Measurements from ENCODE around the gene PTTG1.
A peak's percentile ranks its signal among the peaks of the same experiment; 100 is the strongest.

Gene PTTG1

GRCh38 chr5:160421625-160422258 is at the start of gene PTTG1:
Gene PTTG1 (plus strand): TSS chr5:160421855. CDS start chr5:160422313, 458 bp downstream.
- DNase-seq, result peak; percentile 93 to 96

GRCh38 chr5:160375166-160375565 is 46.5 kb upstream of the PTTG1 start:
- DNase-seq, result no peak

- no peak for DNase-seq
Observed at GRCh38 chr5:160375701-160376100, 46.0 kb upstream of the PTTG1 start.

- DNase-seq, result no peak
Observed at GRCh38 chr5:160376416-160376815, 45.2 kb upstream of the PTTG1 start.

- no peak for DNase-seq
Observed at GRCh38 chr5:160377651-160378050, 44.0 kb upstream of the PTTG1 start.

- DNase-seq, result no peak
Observed at GRCh38 chr5:160378330-160378729, 43.3 kb upstream of the PTTG1 start.

- DNase-seq, result no peak
Observed at GRCh38 chr5:160379511-160379910, 42.1 kb upstream of the PTTG1 start.

- DNase-seq, result no peak
Observed at GRCh38 chr5:160380041-160380440, 41.6 kb upstream of the PTTG1 start.

GRCh38 chr5:160382346-160382745 is 39.3 kb upstream of the PTTG1 start:
- no peak for DNase-seq

- DNase-seq, result no peak
Observed at GRCh38 chr5:160384681-160385080, 37.0 kb upstream of the PTTG1 start.

GRCh38 chr5:160385496-160385895 is 36.2 kb upstream of the PTTG1 start:
- no peak for DNase-seq

GRCh38 chr5:160387445-160387844 is 34.2 kb upstream of the PTTG1 start:
- DNase-seq, result no peak

- DNase-seq, result peak in 1 of 2 experiments; percentile 65
Observed at GRCh38 chr5:160390787-160391696, 30.6 kb upstream of the PTTG1 start.

GRCh38 chr5:160395111-160395510 is 26.5 kb upstream of the PTTG1 start:
- DNase-seq, result no peak

- no peak for DNase-seq
Observed at GRCh38 chr5:160397492-160397891, 24.2 kb upstream of the PTTG1 start.

- no peak for DNase-seq
Observed at GRCh38 chr5:160398806-160399205, 22.8 kb upstream of the PTTG1 start.

GRCh38 chr5:160399402-160400353 is 22.0 kb upstream of the PTTG1 start, which contains the start of gene FAM200C:
Gene FAM200C (minus strand): TSS chr5:160400054. CDS start chr5:160395490, 4,564 bp downstream.
- DNase-seq, result peak; percentile 91 to 94

- DNase-seq, result peak; percentile 86 to 96
Observed at GRCh38 chr5:160418561-160419457, 2.8 kb upstream of the PTTG1 start, which contains the start of gene SLU7. Gene SLU7 (minus strand): TSS chr5:160419081. CDS start chr5:160415294, 3,787 bp downstream.

- no peak for DNase-seq
Observed at GRCh38 chr5:160419458-160420330, 2.0 kb upstream of the PTTG1 start.

GRCh38 chr5:160420331-160420610 is 1.4 kb upstream of the PTTG1 start:
- DNase-seq, result no peak

GRCh38 chr5:160423099-160423498 is 1.4 kb downstream of the PTTG1 start:
- no peak for DNase-seq
